GM23338 (cell line): ENCODE measurements around the gene PDF.

Experiments
- CREB1 ChIP-seq: fragments of 250-450 bp; sonication (Bioruptor Pico); IDR thresholded peaks from 2 replicates; pipeline ENCODE4 v1.5.0; 2020; ENCODE audit warnings: low read depth, mild to moderate bottlenecking, moderate library complexity
- EZH2 ChIP-seq: fragments of 200-600 bp; sonication (generic); IDR thresholded peaks from one replicate; pipeline ENCODE4 v1.8.0; 2017; ENCODE audit warnings: antibody characterized with exemption, mild to moderate bottlenecking, low read depth; ENCODE audit not compliant: unreplicated experiment
- EZH2phosphoT487 ChIP-seq: fragments of 200-600 bp; sonication (generic); IDR thresholded peaks from one replicate; pipeline ENCODE4 v1.8.1; 2018; ENCODE audit warnings: antibody characterized with exemption; ENCODE audit not compliant: unreplicated experiment
- NANOG ChIP-seq: IDR thresholded peaks from 2 replicates; pipeline ENCODE4 v1.6.1; 2016; ENCODE audit warnings: antibody characterized with exemption, borderline replicate concordance
- POLR2AphosphoS5 ChIP-seq: IDR thresholded peaks from 2 replicates; pipeline ENCODE4 v1.6.1; 2016; ENCODE audit warnings: antibody characterized with exemption, low read depth
- STAT1 ChIP-seq: IDR thresholded peaks from one replicate; pipeline ENCODE4 v1.6.1; 2016; ENCODE audit warnings: antibody characterized with exemption; ENCODE audit not compliant: unreplicated experiment
- ZNF331 ChIP-seq: fragments of 250-450 bp; sonication (Bioruptor Pico); IDR thresholded peaks from 2 replicates; pipeline ENCODE4 v1.5.0; 2020; ENCODE audit warnings: low read depth, mild to moderate bottlenecking, moderate library complexity
- TF ChIP-seq, protein P1 (sequence below), 2 experiments: fragments of 200-600 bp in 1 of 2; sonication (generic) in 1 of 2; conservative IDR thresholded peaks; 2 replicates each; pipeline versions ENCODE4 v1.5.1 to v1.6.1; 2016 to 2017; ENCODE audit warnings: antibody characterized with exemption in 2 of 2, low read depth in 2 of 2, mild to moderate bottlenecking in 2 of 2, moderate library complexity in 1 of 2
- TF ChIP-seq, protein P2 (sequence below): IDR thresholded peaks from one replicate; pipeline ENCODE4 v1.6.1; 2018; ENCODE audit warnings: antibody characterized with exemption; ENCODE audit not compliant: unreplicated experiment
- TF ChIP-seq, protein P3 (sequence below): fragments of 250-450 bp; sonication (Bioruptor Pico); IDR thresholded peaks from 2 replicates; pipeline ENCODE4 v1.5.0; 2020; ENCODE audit warnings: mild to moderate bottlenecking, moderate library complexity

DNA sequence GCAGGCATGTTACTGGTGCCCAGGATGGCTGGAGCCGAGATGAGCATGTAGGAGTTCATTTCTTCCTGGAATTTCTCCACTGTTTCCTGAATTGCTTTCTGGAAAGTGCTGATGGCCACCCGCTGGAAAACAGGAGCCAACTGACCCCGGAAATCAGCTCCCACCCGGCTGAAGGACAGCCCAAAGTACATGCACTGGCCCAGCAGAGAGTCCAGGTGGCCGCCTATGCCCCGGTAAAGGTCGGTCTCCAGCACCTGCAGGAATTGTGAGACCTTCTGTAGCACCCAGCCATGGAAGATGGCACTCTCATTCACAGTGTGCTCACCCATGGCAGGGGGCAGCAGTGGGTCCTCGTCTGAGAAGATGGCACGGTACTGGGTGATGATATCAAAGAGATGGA lies 4.3 kb upstream of the PDF start:
- TF ChIP-seq, protein P1, sequence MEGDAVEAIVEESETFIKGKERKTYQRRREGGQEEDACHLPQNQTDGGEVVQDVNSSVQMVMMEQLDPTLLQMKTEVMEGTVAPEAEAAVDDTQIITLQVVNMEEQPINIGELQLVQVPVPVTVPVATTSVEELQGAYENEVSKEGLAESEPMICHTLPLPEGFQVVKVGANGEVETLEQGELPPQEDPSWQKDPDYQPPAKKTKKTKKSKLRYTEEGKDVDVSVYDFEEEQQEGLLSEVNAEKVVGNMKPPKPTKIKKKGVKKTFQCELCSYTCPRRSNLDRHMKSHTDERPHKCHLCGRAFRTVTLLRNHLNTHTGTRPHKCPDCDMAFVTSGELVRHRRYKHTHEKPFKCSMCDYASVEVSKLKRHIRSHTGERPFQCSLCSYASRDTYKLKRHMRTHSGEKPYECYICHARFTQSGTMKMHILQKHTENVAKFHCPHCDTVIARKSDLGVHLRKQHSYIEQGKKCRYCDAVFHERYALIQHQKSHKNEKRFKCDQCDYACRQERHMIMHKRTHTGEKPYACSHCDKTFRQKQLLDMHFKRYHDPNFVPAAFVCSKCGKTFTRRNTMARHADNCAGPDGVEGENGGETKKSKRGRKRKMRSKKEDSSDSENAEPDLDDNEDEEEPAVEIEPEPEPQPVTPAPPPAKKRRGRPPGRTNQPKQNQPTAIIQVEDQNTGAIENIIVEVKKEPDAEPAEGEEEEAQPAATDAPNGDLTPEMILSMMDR (conservative IDR thresholded peaks at IDR 0.05; ENCODE audit: low read depth in 2 of 2): no peak
- TF ChIP-seq EZH2 (no peak), EZH2phosphoT487 (no peak), CREB1 (CRISPR knock-in tag) (no peak), POLR2AphosphoS5 (no peak), ZNF331 (CRISPR knock-in tag) (no peak), STAT1 (no peak), NANOG (no peak)
- TF ChIP-seq, protein P2, sequence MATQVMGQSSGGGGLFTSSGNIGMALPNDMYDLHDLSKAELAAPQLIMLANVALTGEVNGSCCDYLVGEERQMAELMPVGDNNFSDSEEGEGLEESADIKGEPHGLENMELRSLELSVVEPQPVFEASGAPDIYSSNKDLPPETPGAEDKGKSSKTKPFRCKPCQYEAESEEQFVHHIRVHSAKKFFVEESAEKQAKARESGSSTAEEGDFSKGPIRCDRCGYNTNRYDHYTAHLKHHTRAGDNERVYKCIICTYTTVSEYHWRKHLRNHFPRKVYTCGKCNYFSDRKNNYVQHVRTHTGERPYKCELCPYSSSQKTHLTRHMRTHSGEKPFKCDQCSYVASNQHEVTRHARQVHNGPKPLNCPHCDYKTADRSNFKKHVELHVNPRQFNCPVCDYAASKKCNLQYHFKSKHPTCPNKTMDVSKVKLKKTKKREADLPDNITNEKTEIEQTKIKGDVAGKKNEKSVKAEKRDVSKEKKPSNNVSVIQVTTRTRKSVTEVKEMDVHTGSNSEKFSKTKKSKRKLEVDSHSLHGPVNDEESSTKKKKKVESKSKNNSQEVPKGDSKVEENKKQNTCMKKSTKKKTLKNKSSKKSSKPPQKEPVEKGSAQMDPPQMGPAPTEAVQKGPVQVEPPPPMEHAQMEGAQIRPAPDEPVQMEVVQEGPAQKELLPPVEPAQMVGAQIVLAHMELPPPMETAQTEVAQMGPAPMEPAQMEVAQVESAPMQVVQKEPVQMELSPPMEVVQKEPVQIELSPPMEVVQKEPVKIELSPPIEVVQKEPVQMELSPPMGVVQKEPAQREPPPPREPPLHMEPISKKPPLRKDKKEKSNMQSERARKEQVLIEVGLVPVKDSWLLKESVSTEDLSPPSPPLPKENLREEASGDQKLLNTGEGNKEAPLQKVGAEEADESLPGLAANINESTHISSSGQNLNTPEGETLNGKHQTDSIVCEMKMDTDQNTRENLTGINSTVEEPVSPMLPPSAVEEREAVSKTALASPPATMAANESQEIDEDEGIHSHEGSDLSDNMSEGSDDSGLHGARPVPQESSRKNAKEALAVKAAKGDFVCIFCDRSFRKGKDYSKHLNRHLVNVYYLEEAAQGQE: no peak
- TF ChIP-seq, protein P3, sequence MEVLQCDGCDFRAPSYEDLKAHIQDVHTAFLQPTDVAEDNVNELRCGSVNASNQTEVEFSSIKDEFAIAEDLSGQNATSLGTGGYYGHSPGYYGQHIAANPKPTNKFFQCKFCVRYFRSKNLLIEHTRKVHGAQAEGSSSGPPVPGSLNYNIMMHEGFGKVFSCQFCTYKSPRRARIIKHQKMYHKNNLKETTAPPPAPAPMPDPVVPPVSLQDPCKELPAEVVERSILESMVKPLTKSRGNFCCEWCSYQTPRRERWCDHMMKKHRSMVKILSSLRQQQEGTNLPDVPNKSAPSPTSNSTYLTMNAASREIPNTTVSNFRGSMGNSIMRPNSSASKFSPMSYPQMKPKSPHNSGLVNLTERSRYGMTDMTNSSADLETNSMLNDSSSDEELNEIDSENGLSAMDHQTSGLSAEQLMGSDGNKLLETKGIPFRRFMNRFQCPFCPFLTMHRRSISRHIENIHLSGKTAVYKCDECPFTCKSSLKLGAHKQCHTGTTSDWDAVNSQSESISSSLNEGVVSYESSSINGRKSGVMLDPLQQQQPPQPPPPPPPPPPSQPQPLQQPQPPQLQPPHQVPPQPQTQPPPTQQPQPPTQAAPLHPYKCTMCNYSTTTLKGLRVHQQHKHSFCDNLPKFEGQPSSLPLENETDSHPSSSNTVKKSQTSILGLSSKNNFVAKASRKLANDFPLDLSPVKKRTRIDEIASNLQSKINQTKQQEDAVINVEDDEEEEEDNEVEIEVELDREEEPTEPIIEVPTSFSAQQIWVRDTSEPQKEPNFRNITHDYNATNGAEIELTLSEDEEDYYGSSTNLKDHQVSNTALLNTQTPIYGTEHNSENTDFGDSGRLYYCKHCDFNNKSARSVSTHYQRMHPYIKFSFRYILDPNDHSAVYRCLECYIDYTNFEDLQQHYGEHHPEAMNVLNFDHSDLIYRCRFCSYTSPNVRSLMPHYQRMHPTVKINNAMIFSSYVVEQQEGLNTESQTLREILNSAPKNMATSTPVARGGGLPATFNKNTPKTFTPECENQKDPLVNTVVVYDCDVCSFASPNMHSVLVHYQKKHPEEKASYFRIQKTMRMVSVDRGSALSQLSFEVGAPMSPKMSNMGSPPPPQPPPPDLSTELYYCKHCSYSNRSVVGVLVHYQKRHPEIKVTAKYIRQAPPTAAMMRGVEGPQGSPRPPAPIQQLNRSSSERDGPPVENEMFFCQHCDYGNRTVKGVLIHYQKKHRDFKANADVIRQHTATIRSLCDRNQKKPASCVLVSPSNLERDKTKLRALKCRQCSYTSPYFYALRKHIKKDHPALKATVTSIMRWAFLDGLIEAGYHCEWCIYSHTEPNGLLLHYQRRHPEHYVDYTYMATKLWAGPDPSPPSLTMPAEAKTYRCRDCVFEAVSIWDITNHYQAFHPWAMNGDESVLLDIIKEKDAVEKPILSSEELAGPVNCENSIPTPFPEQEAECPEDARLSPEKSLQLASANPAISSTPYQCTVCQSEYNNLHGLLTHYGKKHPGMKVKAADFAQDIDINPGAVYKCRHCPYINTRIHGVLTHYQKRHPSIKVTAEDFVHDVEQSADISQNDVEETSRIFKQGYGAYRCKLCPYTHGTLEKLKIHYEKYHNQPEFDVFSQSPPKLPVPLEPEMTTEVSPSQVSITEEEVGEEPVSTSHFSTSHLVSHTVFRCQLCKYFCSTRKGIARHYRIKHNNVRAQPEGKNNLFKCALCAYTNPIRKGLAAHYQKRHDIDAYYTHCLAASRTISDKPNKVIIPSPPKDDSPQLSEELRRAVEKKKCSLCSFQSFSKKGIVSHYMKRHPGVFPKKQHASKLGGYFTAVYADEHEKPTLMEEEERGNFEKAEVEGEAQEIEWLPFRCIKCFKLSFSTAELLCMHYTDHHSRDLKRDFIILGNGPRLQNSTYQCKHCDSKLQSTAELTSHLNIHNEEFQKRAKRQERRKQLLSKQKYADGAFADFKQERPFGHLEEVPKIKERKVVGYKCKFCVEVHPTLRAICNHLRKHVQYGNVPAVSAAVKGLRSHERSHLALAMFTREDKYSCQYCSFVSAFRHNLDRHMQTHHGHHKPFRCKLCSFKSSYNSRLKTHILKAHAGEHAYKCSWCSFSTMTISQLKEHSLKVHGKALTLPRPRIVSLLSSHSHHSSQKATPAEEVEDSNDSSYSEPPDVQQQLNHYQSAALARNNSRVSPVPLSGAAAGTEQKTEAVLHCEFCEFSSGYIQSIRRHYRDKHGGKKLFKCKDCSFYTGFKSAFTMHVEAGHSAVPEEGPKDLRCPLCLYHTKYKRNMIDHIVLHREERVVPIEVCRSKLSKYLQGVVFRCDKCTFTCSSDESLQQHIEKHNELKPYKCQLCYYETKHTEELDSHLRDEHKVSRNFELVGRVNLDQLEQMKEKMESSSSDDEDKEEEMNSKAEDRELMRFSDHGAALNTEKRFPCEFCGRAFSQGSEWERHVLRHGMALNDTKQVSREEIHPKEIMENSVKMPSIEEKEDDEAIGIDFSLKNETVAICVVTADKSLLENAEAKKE: no peak
